SK-N-SH (cell line): ENCODE data around the gene UBTD1. TPM values are rescaled to one million over a fixed set of nuclear protein-coding genes. Genes with fewer than 3 reads are reported as not detected.

Source experiments
- CTCF ChIA-PET: fragments of 300-600, 350-600 bp; formaldehyde crosslinking; extraction: SDS; loops from one replicate; lab custom pipeline; 2021; lab: Yijun Ruan, JAX
- POLR2A ChIA-PET: fragments of 350-600 bp; sonication (Branson Sonifier 250); formaldehyde crosslinking; extraction: SDS; loops from one replicate; lab custom pipeline; 2020; ENCODE audit warnings: antibody characterized with exemption, inconsistent platforms; lab: Yijun Ruan, JAX
- DNase-seq: peaks from one replicate; pipeline ENCODE4 v3.0.0; 2012
- H2AFZ ChIP-seq: fragments of 200-600 bp; sonication (generic); 2 replicates; pipeline ENCODE4 v1.8.1; 2016; ENCODE audit warnings: antibody characterized with exemption, mild to moderate bottlenecking, low read depth
- H3F3A ChIP-seq: fragments of 200-600 bp; sonication (generic); replicated peaks from 2 replicates; pipeline ENCODE3; 2016; ENCODE audit warnings: antibody characterized with exemption, mild to moderate bottlenecking; ENCODE audit not compliant: insufficient read depth
- H3K27ac ChIP-seq, 2 experiments: fragments of 200-500 bp in 1 of 2; fragments of 200-600 bp in 1 of 2; sonication (Bioruptor generic) in 1 of 2; sonication (generic), shearing (Covaris generic) in 1 of 2; 2 replicates each; pipeline versions ENCODE4 v1.5.1 to v1.6.1; 2014 to 2016; ENCODE audit warnings: low read depth in 2 of 2, inconsistent platforms in 1 of 2, low read length in 1 of 2, mild to moderate bottlenecking in 1 of 2, mixed read lengths in 1 of 2
- H3K27me3 ChIP-seq: fragments of 200-600 bp; sonication (generic), shearing (Covaris generic); 2 replicates; pipeline ENCODE4 v1.6.1; 2016; ENCODE audit warnings: mixed run types; ENCODE audit not compliant: insufficient read depth
- H3K36me3 ChIP-seq, 2 experiments: fragments of 200-500 bp in 1 of 2; fragments of 200-600 bp in 1 of 2; sonication (Bioruptor generic) in 1 of 2; sonication (generic) in 1 of 2; replicated peaks in 1 of 2; 2 replicates each; pipeline versions ENCODE3 to v1.5.1; 2014 to 2016; ENCODE audit warnings: low read length in 1 of 2, mild to moderate bottlenecking in 1 of 2; ENCODE audit not compliant: insufficient read depth in 2 of 2, control insufficient read depth in 1 of 2
- H3K4me1 ChIP-seq, 2 experiments: fragments of 200-500 bp in 1 of 2; fragments of 200-600 bp in 1 of 2; sonication (Bioruptor generic) in 1 of 2; sonication (generic), shearing (Covaris generic) in 1 of 2; 2 replicates each; pipeline versions ENCODE4 v1.5.1 to v1.6.1; 2014 to 2016; ENCODE audit warnings: low read depth in 1 of 2, low read length in 1 of 2, mixed run types in 1 of 2; ENCODE audit not compliant: insufficient read depth in 2 of 2, control insufficient read depth in 1 of 2
- H3K4me2 ChIP-seq: fragments of 200-600 bp; sonication (generic), shearing (Covaris generic); 2 replicates; pipeline ENCODE4 v1.6.1; 2017; ENCODE audit warnings: mixed run types
- H3K4me3 ChIP-seq, 2 experiments: fragments of 200-500 bp in 1 of 2; fragments of 200-600 bp in 1 of 2; sonication (Bioruptor generic) in 1 of 2; sonication (generic), shearing (Covaris generic) in 1 of 2; 2 replicates each; pipeline versions ENCODE4 v1.5.1 to v1.8.1; 2014 to 2016; ENCODE audit warnings: low read depth in 2 of 2, inconsistent platforms in 1 of 2, low read length in 1 of 2, mild to moderate bottlenecking in 1 of 2, mixed read lengths in 1 of 2, moderate library complexity in 1 of 2
- H3K79me2 ChIP-seq: fragments of 200-600 bp; sonication (generic); 2 replicates; pipeline ENCODE4 v1.8.1; 2017; ENCODE audit warnings: mild to moderate bottlenecking; ENCODE audit not compliant: insufficient read depth
- H3K9ac ChIP-seq: fragments of 200-600 bp; sonication (generic); 2 replicates; pipeline ENCODE4 v1.6.1; 2017; ENCODE audit warnings: mixed run types
- H3K9me2 ChIP-seq: fragments of 200-600 bp; sonication (generic); 2 replicates; pipeline ENCODE4 v1.6.1; 2017; ENCODE audit warnings: mixed run types
- H3K9me3 ChIP-seq: fragments of 200-600 bp; sonication (generic); 2 replicates; pipeline ENCODE4 v1.6.1; 2017; ENCODE audit warnings: mixed run types, mild to moderate bottlenecking, moderate library complexity
- H4K20me1 ChIP-seq: fragments of 200-600 bp; sonication (generic); 2 replicates; pipeline ENCODE4 v1.6.1; 2017; ENCODE audit warnings: mild to moderate bottlenecking, mixed run types; ENCODE audit not compliant: insufficient read depth
- EZH2phosphoT487 ChIP-seq: fragments of 200-600 bp; sonication (generic); IDR thresholded peaks from 2 replicates; pipeline ENCODE4 v1.6.1; 2017; ENCODE audit warnings: low read depth, mixed run types, mild to moderate bottlenecking, antibody characterized with exemption, moderate library complexity, borderline replicate concordance
- FOSL2 ChIP-seq: IDR thresholded peaks from 2 replicates; pipeline ENCODE4 v1.4.0; 2012; ENCODE audit warnings: low read depth, mild to moderate bottlenecking, moderate library complexity, borderline replicate concordance
- FOXJ3 ChIP-seq: sonication (generic); formaldehyde crosslinking; IDR thresholded peaks from 2 replicates; pipeline ENCODE4 v1.5.1; 2020; ENCODE audit warnings: mild to moderate bottlenecking, missing genetic modification reagents
- NRF1 ChIP-seq: IDR thresholded peaks from 2 replicates; pipeline ENCODE4 v1.6.1; 2012; ENCODE audit warnings: low read depth, mild to moderate bottlenecking, low read length
- POLR2AphosphoS5 ChIP-seq: IDR thresholded peaks from 2 replicates; pipeline ENCODE4 v1.6.1; 2012; ENCODE audit warnings: low read depth, low read length
- RAD21 ChIP-seq: IDR thresholded peaks from 2 replicates; pipeline ENCODE4 v1.6.1; 2012; ENCODE audit warnings: mild to moderate bottlenecking, low read length
- RXRA ChIP-seq: IDR thresholded peaks from 2 replicates; pipeline ENCODE4 v1.4.0; 2012; ENCODE audit warnings: low read depth, mild to moderate bottlenecking, borderline replicate concordance
- YY1 ChIP-seq: IDR thresholded peaks from 2 replicates; pipeline ENCODE4 v1.4.0; 2012; ENCODE audit warnings: low read depth, mild to moderate bottlenecking
- WGBS: methylation state at CpG from one replicate; pipeline ENCODE4 v1.1.6; 2017; ENCODE audit warnings: low lambda C conversion rate; 5-methylcytosine and 5-hydroxymethylcytosine counted together
- polyA plus RNA-seq, 3 experiments: library from polyadenylated mRNA; depleted of rRNA; stranded (reverse); fragments of >200 nt; gene quantifications; 2 replicates each; pipeline ENCODE4 v1.2.3, GENCODE V29; 2012
- TF ChIP-seq, protein P1 (sequence below): fragments of 150-350 bp; IDR thresholded peaks from 2 replicates; pipeline ENCODE4 v1.6.1; 2017; ENCODE audit warnings: antibody characterized with exemption, low read length, low read depth, borderline replicate concordance

Gene UBTD1
- polyA plus RNA-seq, 1 of the 3 experiments (the other 2 are of a cell fraction): 38.8 TPM

DNA sequence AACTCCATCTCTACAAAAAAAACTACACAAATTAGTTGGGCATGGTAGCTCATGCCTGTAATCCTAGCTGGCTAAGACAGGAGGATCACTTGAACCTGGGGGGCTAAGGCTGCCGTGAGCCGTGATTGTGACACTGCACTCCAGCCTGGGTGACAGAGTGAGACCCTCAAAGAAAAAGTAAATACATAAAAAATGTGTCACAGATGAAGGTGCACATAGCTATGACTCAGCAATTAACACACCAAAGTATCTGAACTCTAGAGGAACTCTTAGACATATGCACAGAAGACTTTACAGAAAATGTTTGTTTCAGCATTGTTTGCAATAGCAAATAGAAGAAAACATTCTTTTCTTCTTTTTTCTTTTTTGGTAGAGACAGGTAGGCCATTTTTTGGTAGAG is 99.1 kb downstream of the UBTD1 start:
- TF ChIP-seq EZH2phosphoT487 (no peak), FOSL2 (peak; percentile 12; the same call in 1 of the 2 replicates)
- Histone ChIP-seq H3K9me2 (no peaks in the 10 kb centered on the region), H3K4me3 (no peak overlapping the region), H3F3A (peaks cover 38% of the 10 kb centered on the region), H3K27me3 (no peaks in the 10 kb centered on the region), H2AFZ (no peak overlapping the region), H3K27ac (peak overlapping the region in 1 of 2 experiments; percentile 91; a peak in 1 of 4 replicates), H3K4me1 (peaks cover 9 to 23% of the 10 kb centered on the region in 2 experiments; a peak in 3 of 4 replicates), H4K20me1 (no peaks in the 10 kb centered on the region), H3K36me3 (no peaks in the 10 kb centered on the region), H3K79me2 (no peaks in the 10 kb centered on the region), H3K4me2 (no peak overlapping the region), H3K9ac (no peak overlapping the region; the same call in 1 of the 2 replicates), H3K9me3 (no peaks in the 10 kb centered on the region)
- DNase-seq: no peak
- 88% methylated on average over 2 of the region's 2 CpGs for WGBS
- ChIA-PET CTCF (interaction anchor here (1.7 to 4.1 kb wide), 2 partner anchors 12 to 27 kb away, joined by 3 to 16 read pairs; no protein-coding TSS in a partner anchor), POLR2A (no interaction called here)

DNA sequence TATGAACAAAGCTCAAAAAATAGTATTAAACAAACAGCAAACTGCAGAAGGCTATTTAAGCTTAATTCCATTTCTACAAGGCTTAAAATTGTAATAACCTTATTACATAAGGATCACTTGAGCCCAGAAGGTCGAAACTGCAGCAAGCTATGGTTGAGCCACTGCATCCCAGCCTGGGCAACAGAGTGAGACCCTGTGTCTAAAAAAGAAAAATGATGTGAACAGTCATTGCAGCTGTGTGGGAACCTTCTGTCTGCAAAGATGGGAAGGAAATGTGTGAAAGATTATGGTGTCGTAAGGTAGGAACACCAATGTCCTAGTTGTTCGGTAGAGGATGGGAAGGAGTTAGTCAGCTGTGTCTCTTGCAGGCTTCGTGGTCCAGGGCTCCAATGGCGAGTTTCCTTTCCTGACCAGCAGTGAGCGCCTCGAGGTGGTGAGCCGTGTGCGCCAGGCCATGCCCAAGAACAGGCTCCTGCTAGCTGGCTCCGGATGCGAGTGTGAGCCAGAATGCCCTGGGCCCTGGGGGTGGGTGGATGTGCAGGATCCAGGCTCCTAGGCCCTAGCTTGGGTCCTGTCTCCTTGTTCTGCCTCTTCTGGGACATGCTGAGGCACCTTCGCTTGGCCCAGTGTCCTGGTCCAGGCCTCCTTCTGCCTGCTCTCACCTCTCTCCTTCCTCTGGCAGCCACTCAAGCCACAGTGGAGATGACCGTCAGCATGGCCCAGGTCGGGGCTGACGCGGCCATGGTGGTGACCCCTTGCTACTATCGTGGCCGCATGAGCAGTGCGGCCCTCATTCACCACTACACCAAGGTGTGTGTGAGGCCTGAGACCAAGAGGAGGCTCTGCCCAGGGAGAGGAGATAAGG is 99.9 kb downstream of the UBTD1 start:
- no peaks in the 10 kb centered on the region for H4K20me1 ChIP-seq
- H2AFZ ChIP-seq: no peak overlapping the region
- no peaks in the 10 kb centered on the region for H3K9me3 ChIP-seq
- no peak for DNase-seq
- no peak overlapping the region for H3K27ac ChIP-seq
- CTCF ChIA-PET: interaction anchor here (4.1 kb wide), 1 partner anchor 11 kb away, joined by 16 read pairs; no protein-coding TSS in a partner anchor
- no peaks in the 10 kb centered on the region for H3K79me2 ChIP-seq
- 93% methylated on average over 10 of the region's 19 CpGs for WGBS
- no peaks in the 10 kb centered on the region for H3K27me3 ChIP-seq
- H3K9ac ChIP-seq: no peak overlapping the region
- H3F3A ChIP-seq: peaks cover 31% of the 10 kb centered on the region
- peaks cover 9 to 21% of the 10 kb centered on the region in 2 experiments; a peak in 3 of 4 replicates for H3K4me1 ChIP-seq
- H3K4me2 ChIP-seq: no peak overlapping the region
- TF ChIP-seq, protein P1, sequence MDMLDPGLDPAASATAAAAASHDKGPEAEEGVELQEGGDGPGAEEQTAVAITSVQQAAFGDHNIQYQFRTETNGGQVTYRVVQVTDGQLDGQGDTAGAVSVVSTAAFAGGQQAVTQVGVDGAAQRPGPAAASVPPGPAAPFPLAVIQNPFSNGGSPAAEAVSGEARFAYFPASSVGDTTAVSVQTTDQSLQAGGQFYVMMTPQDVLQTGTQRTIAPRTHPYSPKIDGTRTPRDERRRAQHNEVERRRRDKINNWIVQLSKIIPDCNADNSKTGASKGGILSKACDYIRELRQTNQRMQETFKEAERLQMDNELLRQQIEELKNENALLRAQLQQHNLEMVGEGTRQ: no peak
- no peak for TF ChIP-seq POLR2AphosphoS5
- no peaks in the 10 kb centered on the region for H3K36me3 ChIP-seq
- no peak overlapping the region for H3K4me3 ChIP-seq
- H3K9me2 ChIP-seq: no peaks in the 10 kb centered on the region
- POLR2A ChIA-PET: no interaction called here

DNA sequence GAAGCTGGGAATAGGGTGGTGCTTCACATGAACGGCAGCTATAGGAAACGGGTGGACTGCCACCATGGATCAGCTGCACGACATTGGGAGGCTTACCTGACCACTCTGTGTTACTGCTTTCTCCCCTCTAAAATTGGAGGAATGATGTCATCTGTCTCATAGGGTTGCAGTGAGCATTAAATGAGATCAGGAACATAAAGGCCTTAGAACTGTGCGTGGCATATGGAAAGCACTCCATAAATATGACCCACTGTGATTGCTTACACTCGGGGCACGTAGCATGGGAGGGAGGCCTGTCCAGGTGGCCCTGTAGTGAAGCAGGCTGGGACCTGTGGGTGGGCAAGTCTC is 100.5 kb downstream of the UBTD1 start:
- POLR2A ChIA-PET: no interaction called here
- no peak for DNase-seq
- no peak for TF ChIP-seq NRF1
- TF ChIP-seq YY1: no peak
- no peak for TF ChIP-seq RXRA
- TF ChIP-seq EZH2phosphoT487: no peak
- TF ChIP-seq FOXJ3 (CRISPR knock-in tag): no peak
- TF ChIP-seq RAD21: no peak
- Histone ChIP-seq H3K4me2 (no peak overlapping the region), H3K36me3 (no peaks in the 10 kb centered on the region), H3K4me1 (peaks cover 9 to 18% of the 10 kb centered on the region in 2 experiments; a peak in 3 of 4 replicates), H3K9ac (no peak overlapping the region), H3K9me2 (no peaks in the 10 kb centered on the region), H4K20me1 (no peaks in the 10 kb centered on the region), H3K27me3 (no peaks in the 10 kb centered on the region), H3K27ac (no peak overlapping the region), H3K9me3 (no peaks in the 10 kb centered on the region), H3K4me3 (no peak overlapping the region), H3K79me2 (no peaks in the 10 kb centered on the region), H3F3A (peaks cover 31% of the 10 kb centered on the region), H2AFZ (no peak overlapping the region)
- CTCF ChIA-PET: interaction anchor here (1.8 to 4.1 kb wide), 2 partner anchors 10 to 13 kb away, joined by 4 to 16 read pairs; no protein-coding TSS in a partner anchor
- 96% methylated on average over 6 of the region's 6 CpGs for WGBS
